K562 (cell line): ENCODE measurements around the gene CCDC148.

Experiments
- ARNT ChIP-seq, 2 experiments: fragments of 450-650 bp; IDR thresholded peaks; 2 replicates each; pipeline ENCODE4 v1.6.1; 2016; ENCODE audit warnings: mild to moderate bottlenecking in 1 of 2
- ATF3 ChIP-seq, 2 experiments: fragments of 450-650 bp in 1 of 2; sonication (generic) in 1 of 2; formaldehyde crosslinking in 1 of 2; IDR thresholded peaks in 1 of 2; conservative IDR thresholded peaks in 1 of 2; 2 replicates each; pipeline versions ENCODE4 v1.6.1 to v1.8.1; 2016 to 2023; ENCODE audit warnings: mild to moderate bottlenecking in 2 of 2, moderate library complexity in 2 of 2, inconsistent platforms in 1 of 2, missing genetic modification reagents in 1 of 2
- CHD1 ChIP-seq: fragments of 200-600 bp; sonication (generic); IDR thresholded peaks from one replicate; pipeline ENCODE4 v1.6.1; 2012; ENCODE audit warnings: mild to moderate bottlenecking, moderate library complexity, low read length, inconsistent platforms
- CTCF ChIP-seq, 3 experiments: IDR thresholded peaks in 2 of 3; conservative IDR thresholded peaks in 1 of 3; 2 replicates each; pipeline ENCODE4 v1.5.1; 2011 to 2012; ENCODE audit warnings: low read length in 3 of 3, mild to moderate bottlenecking in 3 of 3, control low read depth in 2 of 3, improper control_type of control experiment in 1 of 3, inconsistent platforms in 1 of 3, low read depth in 1 of 3, mixed read lengths in 1 of 3, moderate library complexity in 1 of 3; ENCODE audit not compliant: insufficient read depth in 2 of 3
- E2F8 ChIP-seq: fragments of 450-650 bp; IDR thresholded peaks from 2 replicates; pipeline ENCODE4 v1.7.1; 2018; ENCODE audit warnings: mild to moderate bottlenecking, low read depth; ENCODE audit not compliant: partially characterized antibody
- ETV5 ChIP-seq: sonication (generic); formaldehyde crosslinking; IDR thresholded peaks from 2 replicates; pipeline ENCODE4 v1.4.0; 2020; ENCODE audit warnings: low read depth, mild to moderate bottlenecking, missing genetic modification reagents
- HDAC6 ChIP-seq: IDR thresholded peaks from 2 replicates; pipeline ENCODE4 v1.6.1; 2012; ENCODE audit warnings: low read depth, mild to moderate bottlenecking, control low read depth, inconsistent platforms, low read length, moderate library complexity
- HMG20A ChIP-seq: fragments of 450-650 bp; formaldehyde crosslinking; conservative IDR thresholded peaks from 2 replicates; pipeline ENCODE4 v1.4.0; 2020; ENCODE audit warnings: mild to moderate bottlenecking, mixed read lengths
- HMG20B ChIP-seq: fragments of 250-450 bp; sonication (Bioruptor Pico); IDR thresholded peaks from 2 replicates; pipeline ENCODE4 v1.5.0; 2021; ENCODE audit warnings: mild to moderate bottlenecking
- MEF2A ChIP-seq: IDR thresholded peaks from 2 replicates; pipeline ENCODE4 v1.6.1; 2011; ENCODE audit warnings: low read depth, mild to moderate bottlenecking, low read length, moderate library complexity; ENCODE audit not compliant: control insufficient read depth
- MXI1 ChIP-seq: IDR thresholded peaks from 2 replicates; pipeline ENCODE4 v1.6.1; 2011; ENCODE audit warnings: low read depth, mild to moderate bottlenecking, improper control_type of control experiment, low read length
- POLR2A ChIP-seq: fragments of 450-650 bp; conservative IDR thresholded peaks from 2 replicates; pipeline ENCODE4 v1.6.1; 2016
- ZBTB26 ChIP-seq: fragments of 450-650 bp; formaldehyde crosslinking; IDR thresholded peaks from 2 replicates; pipeline ENCODE4 v1.4.0; 2022; ENCODE audit warnings: missing genetic modification characterization

GRCh38 chr2:158481116-158481515 lies 24.6 kb upstream of the CCDC148 start:
- TF ChIP-seq MXI1 (no peak), ATF3 (IDR thresholded peaks at IDR 0.05) (no peak), ATF3 (CRISPR knock-in tag; conservative IDR thresholded peaks at IDR 0.05) (no peak), HMG20A (no peak), ZBTB26 (no peak), ARNT (IDR thresholded peaks at IDR 0.05) (no peak), E2F8 (no peak), ETV5 (no peak), HDAC6 (no peak), CTCF (IDR thresholded peaks at IDR 0.05 in 2 of 3, conservative IDR thresholded peaks at IDR 0.05 in 1 of 3; ENCODE audit: insufficient read depth in 2 of 3, low read depth in 1 of 3, low read length in 3 of 3) (no peak), MEF2A (no peak), HMG20B (CRISPR knock-in tag) (no peak), POLR2A (no peak), CHD1 (no peak)
